HG02885 (cell line): ENCODE measurements around the gene PRKAG2.
A peak's percentile ranks its signal among the peaks of the same experiment; 100 is the strongest.
"Not testable (repeated sequence)": the region's sequence is repeated elsewhere in the genome, so short reads cannot be mapped to it uniquely, and the experiment has no call there.

ENCODE experiments used
- ATAC-seq: cut with Tn5 transposase; IDR thresholded peaks from one replicate; pipeline ENCODE4 v1.9.1; 2021; ENCODE audit warnings: mild to moderate bottlenecking; ENCODE audit not compliant: unreplicated experiment, poor library complexity

Gene PRKAG2

GRCh38 chr7:151590850-151591771 is 285.8 kb downstream of the PRKAG2 start:
- ATAC-seq = no peak

- ATAC-seq = peak; percentile 88
These were observed 286.7 kb downstream of the PRKAG2 start for GRCh38 chr7:151590071-151590849.

- ATAC-seq = no peak
These were observed 287.9 kb downstream of the PRKAG2 start for GRCh38 chr7:151588982-151589381.

GRCh38 chr7:151586531-151587260 is 290.2 kb downstream of the PRKAG2 start:
- no peak for ATAC-seq

GRCh38 chr7:151585744-151586393 is 291.0 kb downstream of the PRKAG2 start:
- no peak for ATAC-seq

GRCh38 chr7:151581741-151582140 is 295.2 kb downstream of the PRKAG2 start:
- no peak for ATAC-seq

- ATAC-seq = no peak
These were observed 297.3 kb downstream of the PRKAG2 start for GRCh38 chr7:151579644-151580043.

GRCh38 chr7:151575410-151575809 is 301.5 kb downstream of the PRKAG2 start:
- ATAC-seq = no peak

GRCh38 chr7:151573046-151573445 is 303.9 kb downstream of the PRKAG2 start:
- not testable (repeated sequence) for ATAC-seq

- ATAC-seq = no peak
These were observed 304.8 kb downstream of the PRKAG2 start for GRCh38 chr7:151572136-151572535.

GRCh38 chr7:151571471-151571870 is 305.4 kb downstream of the PRKAG2 start:
- ATAC-seq = no peak

GRCh38 chr7:151570366-151570915 is 306.5 kb downstream of the PRKAG2 start:
- no peak for ATAC-seq

- ATAC-seq = no peak
These were observed 307.7 kb downstream of the PRKAG2 start for GRCh38 chr7:151568956-151569940.

- no peak for ATAC-seq
These were observed 310.0 kb downstream of the PRKAG2 start for GRCh38 chr7:151566897-151567320.

GRCh38 chr7:151565541-151565940 is 311.4 kb downstream of the PRKAG2 start:
- ATAC-seq = no peak

- no peak for ATAC-seq
These were observed 316.7 kb downstream of the PRKAG2 start for GRCh38 chr7:151560243-151560642.

GRCh38 chr7:151559557-151560183 is 317.2 kb downstream of the PRKAG2 start:
- no peak for ATAC-seq

- no peak for ATAC-seq
These were observed 318.3 kb downstream of the PRKAG2 start for GRCh38 chr7:151558575-151558974.
